Mucosa of gallbladder (tissue), 1 donor: ENCODE data around the gene VASH2. TPM values are rescaled to one million over a fixed set of nuclear protein-coding genes. Genes with fewer than 3 reads are reported as not detected.
"Not testable (repeated sequence)": the region's sequence is repeated elsewhere in the genome, so short reads cannot be mapped to it uniquely, and the experiment has no call there.

Experiments
- DNase-seq: peaks from one replicate; pipeline ENCODE4 v3.0.0-alpha.2; 2020; ENCODE audit warnings: low spot score
- total RNA-seq: library from RNA; stranded (reverse); gene quantifications from one replicate; pipeline ENCODE4 v1.2.1, GENCODE V29; 2021
- donor health status: DM: no; HTN: no; CAD: no.

VASH2 gene
- total RNA-seq, 1 donor from 2014 or later = 0.92 TPM

- DNase-seq = no peak
These were observed 7.2 kb downstream of the VASH2 start for GRCh38 chr1:212957546-212957945.

GRCh38 chr1:212958175-212958574 is 7.8 kb downstream of the VASH2 start:
- no peak for DNase-seq

- no peak for DNase-seq
These were observed 9.2 kb downstream of the VASH2 start for GRCh38 chr1:212959266-212960220.

GRCh38 chr1:212960932-212961331 is 10.6 kb downstream of the VASH2 start:
- DNase-seq = no peak

- no peak for DNase-seq
These were observed 12.2 kb downstream of the VASH2 start for GRCh38 chr1:212962509-212962908.

GRCh38 chr1:212964102-212964501 is 13.8 kb downstream of the VASH2 start:
- no peak for DNase-seq

GRCh38 chr1:212964993-212965392 is 14.7 kb downstream of the VASH2 start:
- DNase-seq = not testable (repeated sequence)

- no peak for DNase-seq
These were observed 16.3 kb downstream of the VASH2 start for GRCh38 chr1:212966616-212967015.

- no peak for DNase-seq
These were observed 17.5 kb downstream of the VASH2 start for GRCh38 chr1:212967801-212968200.

GRCh38 chr1:212968368-212968863 is 18.1 kb downstream of the VASH2 start:
- DNase-seq = no peak

GRCh38 chr1:212970085-212970484 is 19.7 kb downstream of the VASH2 start:
- no peak for DNase-seq

- no peak for DNase-seq
These were observed 21.0 kb downstream of the VASH2 start for GRCh38 chr1:212971312-212971711.

- no peak for DNase-seq
These were observed 23.1 kb downstream of the VASH2 start for GRCh38 chr1:212973426-212973825.

- no peak for DNase-seq
These were observed 23.6 kb downstream of the VASH2 start for GRCh38 chr1:212973899-212974298.

- DNase-seq = no peak
These were observed 24.4 kb downstream of the VASH2 start for GRCh38 chr1:212974711-212975110.

GRCh38 chr1:212975111-212975918 is 25.0 kb downstream of the VASH2 start:
- no peak for DNase-seq

- DNase-seq = no peak
These were observed 26.2 kb downstream of the VASH2 start for GRCh38 chr1:212976586-212976985.

GRCh38 chr1:212977781-212978645 is 27.7 kb downstream of the VASH2 start:
- DNase-seq = no peak

- no peak for DNase-seq
These were observed 29.2 kb downstream of the VASH2 start for GRCh38 chr1:212979340-212980122.

GRCh38 chr1:212980123-212980785 is 29.9 kb downstream of the VASH2 start:
- DNase-seq = no peak
